DLD1 (cell line): Measurements from ENCODE around the gene TTLL5.

Experiments used
- in situ Hi-C: cut with HindIII; loops from 2 replicates; pipeline ENCODE4 v1.10.0; 2017; ENCODE audit warnings: low sequenced_read_pairs

Gene TTLL5

DNA sequence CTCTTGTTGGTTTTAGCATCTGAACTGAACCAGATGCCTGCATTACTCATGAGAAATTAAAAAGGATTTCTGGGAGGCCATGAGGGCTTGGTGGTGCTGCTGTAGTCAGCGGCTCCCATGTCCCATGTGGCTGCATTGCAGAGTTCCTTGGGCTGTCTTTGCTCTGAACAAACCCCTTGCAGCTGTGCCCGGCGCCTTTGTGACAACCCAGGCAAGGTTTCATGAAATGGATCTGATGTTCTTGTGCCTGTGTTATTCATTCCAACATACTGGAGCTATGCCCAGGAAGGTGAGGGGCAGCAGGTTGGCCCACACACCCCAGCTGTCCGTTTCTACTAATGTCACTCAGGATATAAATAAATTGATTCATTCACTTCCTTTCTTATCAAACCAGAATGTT is 280.0 kb downstream of the TTLL5 start:
- in situ Hi-C loops, result no loop called here

DNA sequence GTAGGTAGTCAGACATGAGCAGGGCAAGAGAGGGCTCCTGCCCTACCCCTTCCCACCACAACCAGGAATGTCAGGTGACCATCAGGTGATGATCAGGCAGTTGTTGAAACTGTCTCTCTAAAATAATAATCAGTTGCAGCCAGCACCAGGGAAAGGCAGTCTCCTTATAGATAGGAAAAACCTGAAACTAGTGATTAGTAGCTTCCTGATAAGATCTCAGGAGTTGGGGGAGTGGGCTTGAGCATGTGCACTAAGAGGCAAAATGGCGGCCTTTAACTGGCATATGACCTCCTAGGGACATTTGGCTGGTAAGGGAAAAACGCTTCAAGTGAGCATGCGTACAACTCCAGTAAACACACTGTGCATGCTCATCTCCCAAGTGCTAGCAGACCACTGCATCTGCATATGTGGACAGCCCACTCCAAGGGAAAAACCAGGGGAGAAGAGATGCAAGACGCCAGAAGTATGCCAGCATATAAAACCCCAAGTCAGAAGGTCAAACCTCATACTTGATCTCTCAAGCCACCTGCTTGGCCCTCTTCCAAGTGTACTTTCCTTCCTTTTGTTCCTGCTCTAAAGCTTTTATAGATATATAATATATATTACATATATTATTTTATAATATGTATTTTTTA is 283.7 kb downstream of the TTLL5 start:
- in situ Hi-C loops, result no loop called here

DNA sequence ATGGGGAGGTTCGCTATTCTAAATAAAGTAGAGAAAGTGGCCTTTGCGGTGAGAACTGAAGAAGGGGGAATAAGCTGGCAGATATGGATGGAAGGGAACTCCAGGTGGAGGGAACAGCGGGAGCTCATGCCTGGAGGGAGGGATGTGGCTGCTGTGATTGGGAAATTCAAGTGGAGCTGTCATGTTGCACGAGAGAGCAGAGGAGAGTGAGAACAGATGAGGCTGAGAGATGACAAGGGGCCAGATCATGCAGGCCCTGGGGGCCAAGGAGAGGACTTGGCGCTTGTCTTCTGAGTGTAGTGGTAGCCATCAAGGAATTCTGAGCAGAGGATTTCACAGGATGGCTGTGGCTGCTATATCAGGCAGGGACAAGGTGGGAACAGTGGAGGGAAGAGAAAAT is 285.7 kb downstream of the TTLL5 start:
- in situ Hi-C loops, result no loop called here

DNA sequence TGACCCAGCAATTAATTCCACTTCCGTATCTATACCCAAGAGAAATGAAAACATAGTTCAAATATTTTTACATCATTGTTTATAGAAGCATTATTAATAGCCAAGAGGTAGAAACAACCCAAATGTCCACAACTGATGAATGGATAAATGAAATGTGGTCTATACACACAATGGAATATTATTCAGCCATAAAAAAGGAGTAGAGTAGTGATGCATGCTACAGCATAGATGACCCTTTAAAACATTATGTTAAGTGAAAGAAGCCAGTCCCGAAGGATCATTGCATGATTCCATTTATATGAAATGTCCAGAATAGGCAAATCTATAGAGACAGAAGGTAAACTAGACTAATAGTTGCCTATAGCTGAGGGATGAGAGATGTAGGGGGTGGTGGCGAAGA is 291.4 kb downstream of the TTLL5 start:
- in situ Hi-C loops, result no loop called here

DNA sequence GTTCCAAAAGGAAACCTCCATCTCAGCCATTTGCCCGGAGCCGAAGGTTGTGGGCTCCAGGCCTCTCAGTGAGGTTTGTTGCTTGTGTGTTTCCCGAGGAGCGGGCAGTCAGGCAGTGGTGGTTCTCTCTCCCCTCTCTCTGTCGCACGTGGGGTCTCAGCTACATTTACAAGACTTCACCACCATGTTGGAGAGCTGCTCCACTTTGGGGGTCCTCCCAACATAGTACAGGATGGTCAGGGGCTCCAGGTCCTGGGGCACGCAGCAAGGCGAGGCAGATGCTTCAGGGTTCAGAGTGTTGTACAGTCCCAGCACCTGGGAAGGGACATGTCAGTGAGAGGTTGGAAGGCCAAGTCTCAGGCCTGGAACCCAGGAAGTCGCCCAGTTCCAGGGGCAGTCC is 298.0 kb downstream of the TTLL5 start:
- in situ Hi-C loops, result no loop called here

DNA sequence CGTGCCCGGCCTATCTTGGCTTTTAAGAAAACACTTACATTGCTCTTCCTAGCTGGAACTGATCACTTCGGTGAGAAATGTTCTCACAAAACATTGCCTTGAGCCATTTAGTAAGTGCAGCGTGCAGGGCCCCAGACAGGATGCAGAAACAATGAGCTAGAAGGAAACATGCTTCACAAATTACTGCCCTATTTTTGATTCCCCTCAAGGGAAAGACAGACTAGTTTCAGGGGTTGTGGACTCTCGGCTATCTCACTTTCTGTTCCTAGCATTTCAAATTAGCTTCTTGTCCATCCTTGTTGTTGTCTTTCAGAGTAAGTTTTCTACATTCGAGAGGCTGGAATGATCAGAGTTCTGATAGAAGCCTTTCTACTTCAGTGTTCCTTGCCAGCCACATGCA is 299.2 kb downstream of the TTLL5 start:
- in situ Hi-C loops, result no loop called here

DNA sequence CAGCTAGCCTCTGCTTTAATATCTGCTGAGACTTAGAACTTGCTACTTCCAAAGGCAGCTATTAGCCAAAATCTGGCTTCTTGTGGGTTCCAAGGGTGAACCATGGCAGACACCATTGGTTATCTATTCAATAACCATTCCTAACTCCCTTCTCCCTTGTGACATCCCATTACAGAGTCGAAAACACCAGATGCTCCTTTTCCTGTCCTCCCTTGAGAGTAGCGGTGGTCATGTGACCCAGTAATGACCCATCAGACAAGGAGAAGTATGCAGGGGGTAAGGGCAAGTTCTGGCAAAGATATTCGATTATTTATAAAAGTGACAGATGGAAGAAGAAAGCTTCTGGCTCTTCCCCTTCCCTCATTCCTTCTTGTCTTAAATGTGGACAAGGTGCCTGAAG is 300.6 kb downstream of the TTLL5 start:
- in situ Hi-C loops, result no loop called here

DNA sequence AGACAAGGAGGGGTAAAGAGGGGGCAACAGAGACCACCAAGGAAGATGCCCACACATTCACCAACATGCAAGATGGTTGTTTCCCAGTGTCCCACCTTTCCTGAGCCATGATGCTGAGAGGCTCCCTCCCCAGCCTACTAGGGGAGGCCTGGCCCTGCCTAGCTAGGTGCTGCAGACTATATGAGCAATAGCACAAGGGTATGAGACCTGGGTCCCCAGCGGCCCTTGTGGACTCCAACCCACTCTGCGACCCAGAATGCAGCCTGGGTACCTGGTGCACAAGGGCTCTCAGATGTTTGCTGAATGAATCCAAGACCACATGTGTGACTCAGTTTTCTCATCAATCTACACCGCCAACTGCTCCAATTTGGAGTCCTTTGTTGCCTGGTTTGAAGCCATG is 306.8 kb downstream of the TTLL5 start:
- in situ Hi-C loops, result no loop called here

DNA sequence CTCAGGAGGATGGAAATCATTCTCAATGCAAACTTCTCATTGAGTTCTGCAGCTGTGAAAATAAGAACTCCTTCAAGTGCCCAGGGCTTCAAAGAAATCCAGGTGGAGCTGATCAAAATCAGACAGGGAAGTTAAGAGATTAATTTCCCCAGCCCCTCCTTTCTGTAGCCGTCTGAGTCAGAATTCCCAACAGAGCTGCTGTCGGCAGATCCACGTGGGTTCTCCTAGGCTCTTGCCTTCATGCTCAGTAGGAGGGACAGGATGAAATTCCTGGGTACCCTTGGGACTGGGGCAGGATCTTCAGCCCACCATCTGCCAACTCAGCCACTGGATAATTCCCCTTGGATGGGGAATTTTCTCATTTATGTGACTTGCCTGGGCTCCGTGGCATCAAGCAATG is 307.4 kb downstream of the TTLL5 start:
- in situ Hi-C loops, result no loop called here

DNA sequence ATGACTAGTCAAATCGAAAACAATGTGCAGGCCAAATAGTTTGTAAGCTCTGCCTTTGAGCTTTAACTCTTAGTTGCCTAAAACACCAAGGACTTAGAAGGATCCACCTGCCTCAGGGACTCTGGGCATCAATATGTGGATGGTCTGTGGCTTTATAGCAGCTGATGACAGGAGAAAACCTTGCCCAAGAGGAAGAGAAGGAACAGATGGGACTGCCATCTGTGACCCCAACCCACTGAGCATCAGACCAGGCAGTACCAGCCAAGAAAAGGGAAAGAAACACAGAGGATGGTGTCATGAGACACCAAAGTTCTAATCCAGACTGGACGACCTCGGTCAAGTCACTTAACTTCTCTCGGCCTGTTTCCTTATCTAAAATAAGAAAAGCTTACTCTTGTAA is 308.1 kb downstream of the TTLL5 start:
- in situ Hi-C loops, result no loop called here

DNA sequence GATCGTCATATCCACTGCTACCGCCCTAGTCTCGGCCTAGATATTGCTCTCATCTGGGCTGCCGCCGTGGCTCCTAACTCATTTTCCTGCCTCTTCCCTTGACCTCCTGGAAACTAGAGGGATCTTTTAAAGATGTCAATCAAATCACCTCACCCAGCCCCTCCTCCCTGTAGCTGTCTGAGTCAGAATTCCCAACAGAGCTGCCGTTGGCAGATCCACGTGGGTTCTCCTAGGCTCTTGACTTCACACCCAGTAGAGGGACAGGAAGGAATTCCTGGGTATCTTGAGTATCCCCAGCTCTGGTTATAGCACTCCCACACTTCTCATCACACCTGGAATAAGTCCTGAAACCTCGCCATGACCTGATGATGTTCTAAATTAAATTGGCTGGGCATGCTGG is 308.8 kb downstream of the TTLL5 start:
- in situ Hi-C loops, result no loop called here

DNA sequence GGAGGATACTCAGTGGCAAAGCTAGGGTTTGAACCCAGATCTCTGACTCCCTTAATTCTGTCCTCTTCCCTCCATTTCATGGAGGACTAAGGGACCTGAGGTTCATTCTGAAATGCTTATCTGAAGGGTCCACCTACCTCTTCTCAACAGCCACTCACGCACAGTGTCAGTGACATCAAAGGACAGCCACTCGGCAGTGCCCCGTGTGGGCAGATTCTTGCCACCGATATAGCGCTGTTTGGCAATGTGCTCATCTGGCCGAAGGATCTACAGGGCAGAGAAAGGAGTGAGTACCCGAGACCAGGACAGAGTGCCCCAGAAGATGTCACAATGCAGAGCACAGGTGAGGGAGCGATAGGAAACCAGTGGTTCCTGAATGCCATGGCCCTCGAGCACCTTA is 309.9 kb downstream of the TTLL5 start:
- in situ Hi-C loops, result no loop called here

DNA sequence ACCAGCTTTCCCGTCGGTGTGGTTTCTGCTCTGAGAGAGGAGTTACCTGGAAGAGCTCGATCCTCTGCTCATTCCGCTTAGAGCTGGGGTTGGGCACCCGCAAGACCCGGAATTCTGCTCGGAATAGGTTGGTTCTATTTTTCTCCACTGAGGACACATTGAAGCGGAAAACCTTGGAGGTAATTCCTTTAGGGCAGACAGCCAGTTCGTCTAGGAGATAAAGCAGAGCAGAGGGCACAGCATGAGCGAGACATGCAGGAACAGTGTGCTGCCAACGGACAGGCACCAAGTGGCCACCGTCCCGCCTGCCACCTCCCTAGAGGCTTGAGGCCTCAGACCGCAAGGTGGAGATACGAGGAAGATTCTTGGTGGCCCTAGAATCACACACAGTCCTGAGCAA is 310.5 kb downstream of the TTLL5 start:
- in situ Hi-C loops, result no loop called here

DNA sequence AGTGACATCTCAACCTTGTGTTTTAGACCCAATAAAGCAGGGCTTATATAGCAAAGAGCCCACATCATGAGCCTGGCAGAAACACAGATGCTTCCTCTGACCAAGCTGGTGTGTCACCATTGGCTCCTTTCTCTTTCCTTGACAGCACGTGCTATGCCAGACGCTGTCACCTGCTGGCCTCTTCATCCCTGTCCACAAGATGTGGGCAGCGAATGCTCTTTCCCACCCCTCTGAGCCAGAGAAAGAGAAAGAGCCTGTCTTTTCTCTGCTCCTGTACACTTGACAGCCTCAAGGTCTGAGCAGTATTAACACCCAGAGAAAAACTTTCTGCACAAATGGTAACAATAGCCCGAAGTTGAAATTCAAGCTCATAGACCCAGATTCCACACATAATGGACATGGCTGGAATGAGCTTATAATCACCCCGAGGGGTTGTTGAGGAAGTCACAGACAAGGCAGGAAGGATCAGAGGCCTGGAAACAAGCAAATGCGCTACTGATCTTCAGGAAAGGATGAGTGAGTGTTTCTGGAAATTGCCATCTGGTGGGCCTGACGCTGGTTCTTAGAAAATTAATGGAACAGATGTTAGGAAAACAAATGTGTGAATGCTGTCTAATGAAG is 311.9 kb downstream of the TTLL5 start:
- in situ Hi-C loops, result no loop called here

DNA sequence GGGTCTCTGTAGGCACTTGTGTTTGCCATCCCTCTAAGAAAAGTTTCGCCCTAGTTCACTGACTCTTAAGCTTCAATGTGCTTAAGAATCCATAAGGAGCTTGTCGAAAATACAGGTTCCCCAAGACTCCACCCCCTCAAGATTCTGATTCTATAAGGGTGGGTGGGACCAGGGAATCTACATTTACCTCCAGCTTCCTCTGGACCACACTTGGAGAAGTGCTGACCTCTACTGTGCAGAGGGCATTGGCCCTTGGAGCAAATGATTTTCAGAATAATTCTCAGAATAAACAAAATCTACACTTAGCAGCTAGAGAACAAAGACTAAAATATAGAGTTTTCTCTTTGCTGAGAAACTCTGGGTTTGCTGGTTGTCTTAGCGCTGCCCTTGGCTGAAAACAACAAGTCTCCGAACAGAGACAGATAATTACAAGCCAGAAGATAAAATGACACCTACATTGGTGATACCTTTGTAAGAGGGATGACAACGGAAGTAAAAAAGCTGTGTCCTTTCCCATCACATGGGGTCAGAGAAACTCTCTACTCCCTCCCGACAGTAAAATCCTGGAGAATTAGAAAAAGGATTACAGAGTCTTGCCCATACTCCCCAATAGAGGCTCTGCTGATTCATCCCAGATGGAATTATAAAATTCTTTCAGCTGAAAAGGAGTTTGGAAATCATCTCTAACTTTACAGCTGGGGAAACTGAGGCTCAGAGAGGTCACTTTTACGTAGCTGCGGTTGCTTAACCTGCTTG is 316.0 kb downstream of the TTLL5 start:
- in situ Hi-C loops, result loop anchor here (5.0 kb wide), 1 partner anchor 275 kb away; no protein-coding TSS in a partner anchor

DNA sequence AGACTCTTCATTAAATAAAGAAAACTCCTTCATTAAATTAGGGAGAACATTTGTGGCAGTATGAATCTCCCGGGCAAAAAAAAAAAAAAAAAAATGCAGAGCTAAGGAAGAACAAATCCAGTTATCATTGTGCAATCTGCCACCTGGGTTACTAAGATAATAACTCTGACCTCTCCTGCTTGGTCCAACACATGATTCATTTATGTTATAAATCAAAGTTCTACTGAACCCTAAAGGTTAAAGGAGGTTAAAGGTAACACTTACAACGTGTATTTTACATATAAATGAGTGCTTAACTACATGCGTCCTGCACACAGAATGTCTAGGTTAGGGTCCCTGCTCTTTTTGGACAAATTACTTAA is 316.5 kb downstream of the TTLL5 start:
- in situ Hi-C loops, result loop anchor here (5.0 kb wide), 1 partner anchor 275 kb away; no protein-coding TSS in a partner anchor

DNA sequence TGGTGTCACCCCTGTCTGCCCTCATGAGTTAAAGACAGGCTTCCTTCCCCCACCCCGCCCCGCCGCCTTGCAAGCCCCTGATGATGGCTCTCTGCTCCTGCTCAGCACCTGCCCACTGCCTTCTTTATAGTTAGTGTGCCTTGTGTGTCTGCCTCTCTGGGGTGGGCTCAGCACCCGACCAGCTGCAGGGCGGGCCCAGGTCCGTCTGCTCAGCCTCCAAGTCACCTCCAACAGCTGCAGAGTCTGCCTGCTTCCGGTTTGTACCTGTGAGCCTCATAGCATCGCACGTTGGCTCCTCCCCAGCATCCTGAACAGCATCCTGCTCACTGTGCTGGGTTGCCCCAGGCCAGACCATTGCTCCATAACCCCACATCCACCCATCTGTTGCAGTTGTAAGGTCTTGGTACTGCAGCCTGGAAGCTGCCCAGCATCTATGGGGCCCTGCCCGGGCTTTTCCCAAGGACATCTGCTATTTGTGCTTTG is 317.2 kb downstream of the TTLL5 start:
- in situ Hi-C loops, result loop anchor here (5.0 kb wide), 1 partner anchor 276 kb away; no protein-coding TSS in a partner anchor

DNA sequence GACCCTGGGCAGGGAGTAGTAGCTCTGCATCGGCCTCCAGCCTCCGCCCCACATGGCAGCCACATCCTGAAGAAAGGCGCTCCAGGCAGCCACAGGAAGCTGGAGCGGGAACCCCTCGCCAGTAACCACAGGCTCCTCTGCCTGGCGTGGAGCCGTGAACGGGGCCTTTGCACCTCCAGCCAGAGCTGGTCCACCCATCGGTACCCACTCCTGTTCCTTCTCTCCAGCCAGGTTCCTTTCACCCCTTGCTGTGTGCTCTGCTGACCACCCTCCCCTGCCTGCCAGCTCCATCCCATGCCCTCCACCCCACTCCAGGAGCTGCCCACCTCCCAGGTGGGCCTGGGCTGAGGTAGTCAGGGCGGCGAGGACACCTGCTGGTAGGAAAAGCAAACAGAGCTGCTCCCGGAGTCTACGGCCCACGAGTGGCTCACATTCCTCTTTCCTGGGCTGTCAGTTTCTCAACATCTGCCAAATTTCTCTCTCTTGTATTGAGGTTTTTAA is 318.1 kb downstream of the TTLL5 start:
- in situ Hi-C loops, result loop anchor here (5.0 kb wide), 1 partner anchor 277 kb away; no protein-coding TSS in a partner anchor

DNA sequence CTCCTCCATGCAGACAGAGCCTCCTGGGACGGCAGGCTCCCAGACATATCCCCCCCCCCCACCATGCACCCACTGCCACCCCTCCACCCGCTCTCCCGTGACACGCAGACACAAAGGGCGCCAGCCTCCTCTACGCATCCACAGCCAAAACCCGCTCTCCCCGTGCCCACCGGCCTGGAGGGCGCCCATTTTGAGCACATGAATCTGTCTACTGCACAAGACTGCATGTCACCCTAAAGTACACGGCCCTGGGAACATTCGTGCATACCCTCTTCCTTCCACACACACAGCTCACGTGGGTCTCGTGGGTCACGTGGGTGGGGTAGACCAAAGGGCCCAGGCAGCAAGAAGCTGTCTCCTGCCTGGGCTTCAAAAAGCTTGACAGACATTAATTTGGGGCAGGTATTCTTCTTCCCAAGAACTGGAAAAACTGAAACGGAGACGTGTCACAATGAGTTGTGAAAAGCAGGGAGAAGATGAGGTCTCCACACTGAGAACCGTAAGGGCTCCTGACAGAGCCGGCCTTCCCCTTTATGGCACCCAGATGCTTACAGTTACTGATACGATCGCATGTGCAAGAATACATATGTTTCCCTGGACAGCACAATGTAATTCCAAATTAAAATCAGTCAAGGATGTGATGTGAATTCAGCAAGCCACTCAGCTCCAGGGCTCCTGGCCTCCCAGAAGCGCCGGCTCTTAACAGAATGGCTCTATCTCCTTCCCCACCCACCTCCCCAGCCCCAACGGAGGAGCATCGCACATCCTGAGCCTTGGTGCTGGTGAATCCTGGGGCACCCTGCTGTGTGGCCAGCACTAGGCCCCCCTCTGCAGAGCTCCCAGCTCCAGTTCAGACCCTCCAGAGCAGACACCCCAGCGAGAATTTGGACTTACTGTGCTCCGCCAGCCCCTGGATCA is 318.9 kb downstream of the TTLL5 start:
- in situ Hi-C loops, result loop anchor here (5.0 kb wide), 1 partner anchor 278 kb away; no protein-coding TSS in a partner anchor

DNA sequence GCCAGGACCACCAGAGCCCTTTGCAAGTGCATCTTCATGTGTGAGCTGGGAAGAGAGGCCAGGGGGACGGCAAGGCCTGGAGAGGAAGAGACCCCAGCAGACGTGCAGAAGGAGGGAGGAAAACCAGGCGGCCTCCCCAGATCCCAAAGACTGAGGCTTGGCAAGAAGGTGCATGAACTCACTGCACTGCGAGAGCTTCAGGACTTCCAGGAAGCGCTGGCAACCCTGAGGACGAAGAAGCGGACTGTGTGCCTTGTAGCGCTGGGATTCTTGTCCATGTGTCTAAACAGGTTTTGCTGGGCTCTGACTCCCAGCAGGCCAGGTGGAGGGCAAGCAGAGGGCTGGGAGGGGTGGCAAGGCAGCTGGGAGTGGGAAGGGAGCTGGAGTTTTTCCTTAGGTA is 319.8 kb downstream of the TTLL5 start:
- in situ Hi-C loops, result no loop called here
